Skin of body (tissue), 2 donors: ENCODE measurements around the gene INPP4A. TPM values are rescaled to one million over a fixed set of nuclear protein-coding genes. Genes with fewer than 3 reads are reported as not detected.

Experiments
- DNase-seq: peaks from one replicate; lab custom pipeline; 2025; lab: John Stamatoyannopoulos, UW
- total RNA-seq: library from RNA; depleted of rRNA; stranded (reverse); fragments of >200 nt; gene quantifications from one replicate; pipeline ENCODE4 v1.2.3, GENCODE V29; 2014

Gene INPP4A
- total RNA-seq, 1 donor from 2014 or later, result 22.3 TPM

DNA sequence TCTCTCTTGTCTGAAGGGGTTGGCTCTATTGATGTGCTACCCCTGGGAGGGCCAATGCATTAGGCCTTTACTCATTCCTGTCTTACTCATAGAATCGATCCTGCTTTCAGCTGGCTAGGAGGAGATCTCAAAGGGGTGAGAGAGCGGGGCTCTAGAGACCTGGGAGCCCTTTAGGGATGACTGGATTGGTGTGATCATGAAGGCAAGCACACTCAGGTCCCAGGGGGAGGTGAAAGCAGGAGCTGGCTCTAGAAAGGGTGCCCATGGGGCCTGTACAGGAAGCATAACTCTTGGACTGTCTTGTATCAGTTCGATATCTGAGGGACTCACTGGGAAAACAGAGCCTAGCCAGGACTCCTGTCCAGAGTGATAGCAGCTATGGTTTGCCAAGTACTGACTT lies 47.8 kb downstream of the INPP4A start:
- DNase-seq, result no peak

- no peak for DNase-seq
These were observed 50.0 kb downstream of the INPP4A start for GRCh38 chr2:98494699-98495098.

GRCh38 chr2:98496750-98497493 lies 52.3 kb downstream of the INPP4A start:
- DNase-seq, result no peak

DNA sequence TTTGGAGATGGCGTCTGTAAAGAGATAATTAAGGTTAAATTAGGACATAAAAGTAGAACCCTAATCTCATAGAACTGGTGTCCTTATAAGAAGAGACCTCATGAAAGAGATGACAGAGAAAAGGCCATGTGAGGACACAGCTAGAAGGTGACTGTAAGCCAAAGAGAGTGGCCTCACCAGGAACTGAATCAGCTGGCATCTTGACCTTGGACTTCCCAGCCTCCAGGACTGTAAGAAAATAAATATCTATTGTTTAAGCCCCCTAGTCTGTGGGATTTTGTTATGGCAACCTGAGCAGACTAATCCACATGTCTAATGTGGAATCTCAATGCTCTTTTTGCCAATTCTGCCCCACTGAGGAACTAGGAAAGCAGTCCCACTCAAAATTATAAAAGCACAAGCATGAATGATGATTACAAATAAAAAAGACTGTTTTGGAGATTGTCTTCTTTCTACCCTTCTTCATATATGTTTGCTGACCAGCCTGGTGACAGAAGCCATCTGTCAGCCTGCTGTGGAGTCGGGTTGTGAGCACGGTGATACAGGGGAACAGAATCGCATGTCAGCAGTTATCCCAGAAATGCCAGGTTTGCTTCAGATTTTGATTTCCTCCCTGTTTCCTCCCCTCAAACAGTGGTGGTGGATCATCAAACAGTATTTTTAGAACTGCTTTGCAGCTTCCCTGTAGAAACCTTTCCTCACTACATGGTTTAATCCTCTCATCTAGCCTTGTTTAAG lies 54.2 kb downstream of the INPP4A start:
- DNase-seq, result no peak

- no peak for DNase-seq
These were observed 55.9 kb downstream of the INPP4A start for GRCh38 chr2:98500561-98500960.

- no peak for DNase-seq
These were observed 56.6 kb downstream of the INPP4A start for GRCh38 chr2:98501223-98501622.

- no peak for DNase-seq
These were observed 57.2 kb downstream of the INPP4A start for GRCh38 chr2:98501876-98502275.

DNA sequence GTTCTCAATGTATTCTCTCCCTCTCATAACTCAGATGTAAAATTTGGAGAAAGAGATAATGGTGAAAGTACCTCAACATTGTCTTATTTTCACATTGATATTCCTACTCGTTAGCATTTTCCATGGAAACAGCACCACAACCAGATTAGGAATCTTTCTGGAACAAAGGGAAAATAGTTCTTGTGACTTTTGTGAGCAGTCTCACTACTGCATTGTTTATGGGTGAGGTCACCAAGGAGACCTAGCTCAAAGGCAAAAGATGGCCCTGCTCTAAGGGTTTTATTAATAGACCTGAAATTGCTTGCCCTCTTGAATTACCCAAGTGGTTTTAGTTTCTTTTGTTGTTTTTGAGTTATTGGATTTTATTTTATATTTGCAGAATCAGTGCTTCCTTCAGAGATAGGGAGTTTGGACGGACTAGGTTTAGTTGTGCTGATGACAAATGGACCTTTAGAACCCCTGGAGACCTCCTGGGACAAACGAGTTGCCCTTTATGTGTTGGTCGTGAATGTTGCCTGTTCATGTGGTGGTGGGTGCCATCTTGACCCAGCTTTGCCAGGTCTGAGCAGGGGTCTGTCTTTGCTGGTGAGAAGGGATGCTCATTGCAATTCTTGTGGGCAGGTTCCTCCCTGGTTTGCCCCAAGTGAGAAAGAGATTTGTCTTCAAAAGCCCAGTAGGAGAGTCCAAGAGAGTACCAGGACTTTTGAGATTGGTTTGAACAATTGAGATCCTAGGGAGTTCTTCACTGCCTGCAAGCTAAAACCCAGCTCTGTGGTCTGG lies 58.1 kb downstream of the INPP4A start:
- no peak for DNase-seq

DNA sequence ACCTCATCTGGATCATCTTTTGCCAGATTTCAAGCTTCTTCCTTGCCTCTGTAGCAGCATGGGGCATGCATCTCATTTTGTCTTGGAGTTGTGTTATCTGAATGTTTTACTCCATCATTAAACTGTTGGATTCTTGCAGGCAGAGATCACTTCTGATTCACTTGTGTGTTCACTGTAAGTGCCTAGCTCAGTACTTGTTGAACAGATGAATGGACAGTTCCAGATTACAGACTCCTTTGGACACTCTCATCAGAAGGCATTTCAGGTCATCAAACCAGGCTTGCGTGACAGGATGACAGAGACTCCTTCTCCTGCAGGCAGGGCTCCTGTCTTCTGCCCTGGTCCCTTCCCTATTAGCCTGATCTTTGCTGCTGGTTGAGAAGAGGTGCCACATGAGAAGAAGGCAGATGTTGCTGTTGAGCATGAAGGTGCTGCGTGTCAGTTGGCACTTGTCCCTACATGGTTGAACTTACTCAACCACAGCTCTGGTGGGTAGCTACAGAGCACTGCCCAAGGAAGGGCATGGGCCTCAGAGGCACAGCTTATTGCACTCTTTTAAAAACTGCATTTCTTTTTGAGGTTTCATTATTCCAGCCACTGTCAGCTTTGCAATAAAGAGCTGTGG lies 58.9 kb downstream of the INPP4A start:
- DNase-seq, result no peak

GRCh38 chr2:98504381-98505109 lies 59.9 kb downstream of the INPP4A start:
- no peak for DNase-seq

- DNase-seq, result peak; percentile 10
These were observed 60.7 kb downstream of the INPP4A start for GRCh38 chr2:98505311-98505808.

- DNase-seq, result no peak
These were observed 61.5 kb downstream of the INPP4A start for GRCh38 chr2:98505971-98506664.

DNA sequence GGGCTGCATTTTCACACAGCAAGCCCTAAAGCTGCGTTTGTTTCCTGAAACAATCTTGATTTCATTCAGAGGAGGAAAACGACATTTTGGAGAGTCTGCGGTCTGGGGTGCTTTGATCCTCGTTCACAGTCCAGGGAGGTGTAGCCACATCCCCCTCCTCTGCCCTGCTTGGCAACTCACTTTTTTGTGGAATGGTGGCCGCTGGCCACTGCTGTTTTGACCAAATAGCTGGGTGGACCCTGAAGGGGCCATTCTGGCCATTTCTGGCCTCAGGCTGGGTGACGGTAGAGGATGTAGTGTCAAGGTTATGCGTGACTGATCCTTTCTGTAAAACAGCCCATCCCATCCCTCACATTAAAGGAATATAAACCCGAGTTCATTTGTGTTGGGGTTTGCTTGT lies 62.2 kb downstream of the INPP4A start:
- no peak for DNase-seq

GRCh38 chr2:98507461-98507860 lies 62.8 kb downstream of the INPP4A start:
- DNase-seq, result no peak

- DNase-seq, result no peak
These were observed 63.4 kb downstream of the INPP4A start for GRCh38 chr2:98507891-98508708.

- no peak for DNase-seq
These were observed 64.0 kb downstream of the INPP4A start for GRCh38 chr2:98508709-98509066.

- DNase-seq, result no peak
These were observed 65.1 kb downstream of the INPP4A start for GRCh38 chr2:98509542-98510321.

- no peak for DNase-seq
These were observed 65.6 kb downstream of the INPP4A start for GRCh38 chr2:98510322-98510662.

DNA sequence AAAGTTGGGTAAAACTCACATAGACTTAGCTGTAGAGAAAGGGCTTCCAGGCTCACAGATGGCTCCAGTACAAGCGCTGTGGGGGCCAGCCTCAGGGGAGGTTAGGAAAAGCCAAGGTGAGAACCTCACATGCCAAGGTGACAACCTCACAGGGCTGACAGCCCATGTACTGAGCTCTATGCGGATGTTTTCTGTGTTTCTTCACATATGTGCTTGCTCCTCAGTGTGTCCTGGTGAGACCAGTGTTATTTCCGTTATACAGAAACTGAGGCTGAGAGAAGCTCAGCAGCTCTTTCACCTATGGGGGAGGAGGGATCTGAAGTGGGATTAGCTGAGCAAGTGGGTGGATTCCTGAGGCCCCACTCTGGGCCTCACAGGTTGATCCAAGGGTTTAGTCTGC lies 67.3 kb downstream of the INPP4A start:
- no peak for DNase-seq
